B cell (primary cell): ENCODE measurements around the gene NME1. TPM values are rescaled to one million over a fixed set of nuclear protein-coding genes. Genes with fewer than 3 reads are reported as not detected.

Experiments
- ATAC-seq: fragments of 200-7000 bp; cut with Tn5 transposase; one replicate; pipeline ENCODE4 v1.10.0; 2021; ENCODE audit warnings: low read depth, mild to moderate bottlenecking, moderate number of reproducible peaks, moderate library complexity
- CTCF ChIA-PET: fragments of 350-600 bp; sonication (Branson Sonifier 250); formaldehyde crosslinking; loops from one replicate; lab custom pipeline; 2021; ENCODE audit warnings: antibody characterized with exemption, inconsistent platforms; lab: Charles Lee
- POLR2A ChIA-PET: fragments of 350-600 bp; sonication (Branson Sonifier 250); formaldehyde crosslinking; loops from one replicate; lab custom pipeline; 2021; ENCODE audit warnings: antibody characterized with exemption; lab: Charles Lee
- DNase-seq: peaks from one replicate; pipeline ENCODE4 v3.0.0; 2013
- H2AFZ ChIP-seq: 2 replicates; pipeline ENCODE4 v1.6.1; 2012; ENCODE audit warnings: mild to moderate bottlenecking, low read depth, low read length; ENCODE audit not compliant: insufficient read depth, poor library complexity, severe bottlenecking
- H3K27ac ChIP-seq, 2 donors: 1 replicate in 1 of 2; 2 replicates in 1 of 2; pipeline ENCODE4 v1.5.1; 2012 to 2013; ENCODE audit warnings: low read length in 2 of 2, mild to moderate bottlenecking in 2 of 2, moderate library complexity in 1 of 2
- H3K27me3 ChIP-seq, 4 experiments: fragments of 200-600 bp in 1 of 4; sonication (generic) in 1 of 4; replicated peaks in 1 of 4; 1 replicate in 2 of 4; 2 replicates in 2 of 4; pipeline versions ENCODE4 v1.6.1 to v1.7.0; 2013 to 2016; ENCODE audit warnings: low read length in 3 of 4, mild to moderate bottlenecking in 2 of 4, mixed read lengths in 1 of 4, moderate library complexity in 1 of 4; ENCODE audit not compliant: insufficient read depth in 4 of 4, control insufficient read depth in 3 of 4; ENCODE audit errors: control extremely low read depth in 1 of 4
- H3K36me3 ChIP-seq, 2 experiments: replicated peaks in 1 of 2; 1 replicate in 1 of 2; 2 replicates in 1 of 2; pipeline versions ENCODE4 v1.6.1 to v1.7.1; 2013; ENCODE audit warnings: low read length in 1 of 2; ENCODE audit not compliant: insufficient read depth in 2 of 2, control insufficient read depth in 1 of 2; ENCODE audit errors: control extremely low read depth in 1 of 2, extremely low read depth in 1 of 2
- H3K4me1 ChIP-seq, 2 donors: fragments of 200-600 bp in 1 of 2; sonication (generic) in 1 of 2; 1 replicate in 1 of 2; 2 replicates in 1 of 2; pipeline versions ENCODE4 v1.5.1 to v1.6.1; 2013 to 2017; ENCODE audit warnings: low read length in 2 of 2; ENCODE audit not compliant: control insufficient read depth in 2 of 2, insufficient read depth in 2 of 2
- H3K4me2 ChIP-seq: replicated peaks from 2 replicates; pipeline ENCODE3; 2012; ENCODE audit warnings: mild to moderate bottlenecking, low read depth, low read length; ENCODE audit not compliant: poor library complexity, severe bottlenecking
- H3K4me3 ChIP-seq, 5 experiments: fragments of 200-600 bp in 1 of 5; sonication (generic) in 1 of 5; 1 replicate in 3 of 5; 2 replicates in 2 of 5; pipeline versions ENCODE4 v1.5.1 to v1.7.0; 2011 to 2016; ENCODE audit warnings: low read length in 4 of 5, mild to moderate bottlenecking in 4 of 5, low read depth in 2 of 5, control low read depth in 1 of 5, moderate library complexity in 1 of 5; ENCODE audit not compliant: insufficient read depth in 1 of 5; ENCODE audit errors: control extremely low read depth in 1 of 5, extremely low read depth in 1 of 5
- H3K79me2 ChIP-seq: fragments of 200-600 bp; sonication (generic); one replicate; pipeline ENCODE4 v1.6.0; 2016; ENCODE audit warnings: low read length; ENCODE audit not compliant: control insufficient read depth, insufficient read depth
- H3K9ac ChIP-seq: fragments of 200-600 bp; sonication (generic); 2 replicates; pipeline ENCODE4 v1.6.1; 2017; ENCODE audit warnings: mild to moderate bottlenecking, low read length, moderate library complexity
- H3K9me3 ChIP-seq, 3 donors: one replicate each; pipeline versions ENCODE4 v1.6.1 to v1.7.1; 2013; ENCODE audit warnings: low read length in 2 of 3; ENCODE audit not compliant: control insufficient read depth in 2 of 3, insufficient read depth in 1 of 3; ENCODE audit errors: control extremely low read depth in 1 of 3
- H4K20me1 ChIP-seq: 2 replicates; pipeline ENCODE4 v1.6.0; 2012; ENCODE audit warnings: mild to moderate bottlenecking, low read length; ENCODE audit not compliant: insufficient read depth, control insufficient read depth, poor library complexity, severe bottlenecking
- H3K27ac Mint-ChIP-seq: one replicate; pipeline ENCODE4 v1.8.0; 2021; ENCODE audit warnings: mixed read lengths
- H3K27me3 Mint-ChIP-seq: one replicate; pipeline ENCODE4 v1.8.0; 2021; ENCODE audit warnings: mixed read lengths
- H3K4me1 Mint-ChIP-seq: one replicate; pipeline ENCODE4 v1.8.0; 2021; ENCODE audit warnings: mixed read lengths
- H3K4me3 Mint-ChIP-seq: one replicate; pipeline ENCODE4 v1.8.0; 2021; ENCODE audit warnings: mixed read lengths
- H3K9me3 Mint-ChIP-seq: one replicate; pipeline ENCODE4 v1.8.0; 2022; ENCODE audit warnings: mixed read lengths; ENCODE audit not compliant: insufficient read depth
- CTCF ChIP-seq: fragments of 200-600 bp; IDR thresholded peaks from one replicate; pipeline ENCODE4 v1.8.0; 2022; ENCODE audit warnings: antibody characterized with exemption, mild to moderate bottlenecking
- EZH2 ChIP-seq: IDR thresholded peaks from 2 replicates; pipeline ENCODE4 v1.6.1; 2012; ENCODE audit warnings: borderline replicate concordance, low read depth, mild to moderate bottlenecking, moderate library complexity, low read length; ENCODE audit not compliant: insufficient read depth, poor library complexity, severe bottlenecking
- WGBS: methylation state at CpG from one replicate; pipeline ENCODE4 v1.1.5; 2013; ENCODE audit warnings: missing lambda C conversion rate; ENCODE audit not compliant: insufficient coverage; 5-methylcytosine and 5-hydroxymethylcytosine counted together
- intact Hi-C: fragments of 100-400 bp; cut with micrococcal nuclease; formaldehyde crosslinking; loops from one replicate; pipeline ENCODE4 v1.10.0; 2022
- polyA plus RNA-seq: library from polyadenylated mRNA; depleted of rRNA; stranded (reverse); fragments of >200 nt; gene quantifications from 2 replicates; pipeline ENCODE4 v1.2.3, GENCODE V29; 2012
- total RNA-seq, 2 donors: library from RNA; stranded (reverse); fragments of 120-200 nt in 1 of 2; gene quantifications; 1 replicate in 1 of 2; 2 replicates in 1 of 2; pipeline versions ENCODE4 v1.2.3 to v1.2.4, GENCODE V29; 2013 to 2022

The NME1 gene
- total and polyA plus RNA-seq, 2 donors (not counting 1 experiment from before 2014, with no cell fraction given), result 19.0 to 27.5 TPM

- H3K27me3 ChIP-seq, result no peaks in the 10 kb centered on the region
- WGBS, result 100% methylated on average over 2 of the region's 8 CpGs
- Mint-ChIP-seq H3K27ac (no peak overlapping the region), H3K4me1 (no peaks in the 10 kb centered on the region), H3K9me3 (no peaks in the 10 kb centered on the region), H3K27me3 (no peaks in the 10 kb centered on the region), H3K4me3 (no peak overlapping the region)
- ATAC-seq (no peak), DNase-seq (no peak)
- H4K20me1 ChIP-seq, result no peaks in the 10 kb centered on the region
- intact Hi-C loops, result no loop called here
- no peak overlapping the region for H2AFZ ChIP-seq
- H3K79me2 ChIP-seq, result no peaks in the 10 kb centered on the region
- no peak overlapping the region for H3K27ac ChIP-seq
- H3K4me3 ChIP-seq, result no peak overlapping the region
- CTCF ChIA-PET, result interaction anchor here (1.3 to 1.7 kb wide), 2 partner anchors 8 to 9 kb away, joined by 3 to 4 read pairs; no protein-coding TSS in a partner anchor
- no peak overlapping the region for H3K4me2 ChIP-seq
- no peak overlapping the region for H3K9ac ChIP-seq
- TF ChIP-seq CTCF (no peak), EZH2 (no peak)
- no peaks in the 10 kb centered on the region for H3K9me3 ChIP-seq
- POLR2A ChIA-PET, result no interaction called here
- no peaks in the 10 kb centered on the region for H3K4me1 ChIP-seq
- peaks cover 6 to 44% of the 10 kb centered on the region in 2 experiments for H3K36me3 ChIP-seq
These were observed 32.5 kb downstream of the NME1 start for GRCh38 chr17:51185763-51186332.

DNA sequence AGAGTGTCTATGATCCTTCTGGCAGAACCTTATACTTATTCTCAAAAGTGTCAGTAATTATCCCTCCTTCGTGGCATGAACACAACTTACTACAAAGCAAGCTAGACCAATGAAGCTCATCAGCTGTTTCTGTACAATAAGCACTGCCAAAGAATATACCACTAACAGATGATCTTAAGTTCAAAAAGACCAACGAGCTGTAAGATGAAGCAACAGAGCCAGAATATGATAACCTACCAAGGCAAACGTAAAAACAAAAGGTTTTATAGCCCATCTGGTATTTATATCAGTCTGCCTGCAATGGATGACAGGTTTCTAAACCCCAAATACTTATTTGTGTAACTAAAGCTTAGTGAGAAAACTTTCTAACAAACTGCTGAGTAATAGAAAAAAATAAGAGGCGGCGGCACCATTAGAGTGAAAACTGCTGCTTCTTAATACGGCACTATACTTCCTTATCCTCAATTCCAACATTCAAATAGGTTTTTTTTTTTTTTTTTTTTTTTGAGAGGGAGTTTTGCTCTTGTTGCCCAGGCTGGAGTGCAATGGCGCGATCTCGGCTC is 35.0 kb downstream of the NME1 start:
- no peak for DNase-seq
- Histone ChIP-seq H3K27ac (no peak overlapping the region), H3K79me2 (no peaks in the 10 kb centered on the region), H4K20me1 (no peaks in the 10 kb centered on the region), H3K4me2 (no peak overlapping the region), H3K36me3 (peaks cover 6 to 55% of the 10 kb centered on the region in 2 experiments), H3K4me1 (no peaks in the 10 kb centered on the region), H2AFZ (no peak overlapping the region), H3K27me3 (no peaks in the 10 kb centered on the region), H3K9me3 (no peaks in the 10 kb centered on the region), H3K9ac (no peak overlapping the region), H3K4me3 (no peak overlapping the region)
- 86% methylated on average over 1 of the region's 9 CpGs for WGBS
- intact Hi-C loops, result no loop called here
- CTCF ChIA-PET, result interaction anchor here (0.9 kb wide), 1 partner anchor 12 kb away, joined by 3 read pairs; no protein-coding TSS in a partner anchor
- Mint-ChIP-seq H3K4me3 (no peak overlapping the region), H3K27me3 (no peaks in the 10 kb centered on the region), H3K9me3 (no peaks in the 10 kb centered on the region), H3K4me1 (no peaks in the 10 kb centered on the region), H3K27ac (peak overlapping the region; percentile 10)
- TF ChIP-seq CTCF (no peak), EZH2 (no peak)
- no peak for ATAC-seq
- POLR2A ChIA-PET, result interaction anchor here (0.7 kb wide), 1 partner anchor 21 kb away, joined by 3 read pairs; no protein-coding TSS in a partner anchor
